ENCODE measurements around the gene OTOP3.

DNA sequence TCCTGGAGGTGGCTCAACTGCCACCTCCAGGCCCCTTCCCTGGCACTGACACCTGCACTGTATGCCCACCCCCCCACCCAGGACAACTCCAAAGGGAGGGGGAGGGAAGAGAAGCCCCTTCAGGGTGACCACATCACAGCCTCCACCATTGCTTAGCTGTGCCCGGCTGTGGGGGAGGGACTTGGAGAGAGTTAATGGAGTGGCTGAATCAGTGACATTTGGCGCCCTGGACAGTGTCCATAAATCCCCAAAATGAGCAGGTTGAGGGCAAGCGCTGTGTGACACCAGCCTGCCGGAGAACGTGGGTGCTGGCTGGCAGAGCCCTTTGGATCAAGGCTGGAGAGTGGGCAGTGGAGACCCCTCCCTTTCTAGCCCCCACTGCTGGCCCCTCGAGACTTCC is 13.5 kb upstream of the OTOP3 start:
- TF ChIP-seq, protein P1, sequence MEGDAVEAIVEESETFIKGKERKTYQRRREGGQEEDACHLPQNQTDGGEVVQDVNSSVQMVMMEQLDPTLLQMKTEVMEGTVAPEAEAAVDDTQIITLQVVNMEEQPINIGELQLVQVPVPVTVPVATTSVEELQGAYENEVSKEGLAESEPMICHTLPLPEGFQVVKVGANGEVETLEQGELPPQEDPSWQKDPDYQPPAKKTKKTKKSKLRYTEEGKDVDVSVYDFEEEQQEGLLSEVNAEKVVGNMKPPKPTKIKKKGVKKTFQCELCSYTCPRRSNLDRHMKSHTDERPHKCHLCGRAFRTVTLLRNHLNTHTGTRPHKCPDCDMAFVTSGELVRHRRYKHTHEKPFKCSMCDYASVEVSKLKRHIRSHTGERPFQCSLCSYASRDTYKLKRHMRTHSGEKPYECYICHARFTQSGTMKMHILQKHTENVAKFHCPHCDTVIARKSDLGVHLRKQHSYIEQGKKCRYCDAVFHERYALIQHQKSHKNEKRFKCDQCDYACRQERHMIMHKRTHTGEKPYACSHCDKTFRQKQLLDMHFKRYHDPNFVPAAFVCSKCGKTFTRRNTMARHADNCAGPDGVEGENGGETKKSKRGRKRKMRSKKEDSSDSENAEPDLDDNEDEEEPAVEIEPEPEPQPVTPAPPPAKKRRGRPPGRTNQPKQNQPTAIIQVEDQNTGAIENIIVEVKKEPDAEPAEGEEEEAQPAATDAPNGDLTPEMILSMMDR (conservative IDR thresholded peaks at IDR 0.05), result no peak
- no peak for TF ChIP-seq EZH2 (IDR thresholded peaks at IDR 0.05; ENCODE audit: low read depth)
